Measurements from ENCODE around the gene CPEB4. TPM values are rescaled to one million over a fixed set of nuclear protein-coding genes. Genes with fewer than 3 reads are reported as not detected.

CPEB4 gene
- total RNA-seq, 2 donors from 2014 or later, result 9.4 to 11.3 TPM

GRCh38 chr5:174011441-174011840 lies 123.3 kb downstream of the CPEB4 start:
- Mint-ChIP-seq H3K27ac (no peak overlapping the region), H3K4me3 (no peak overlapping the region), H3K9me3 (peaks cover 8% of the 10 kb centered on the region), H3K27me3 (ENCODE audit: insufficient read depth) (no peaks in the 10 kb centered on the region), H3K36me3 (ENCODE audit: low read depth) (no peaks in the 10 kb centered on the region), H3K4me1 (no peaks in the 10 kb centered on the region)
- no peak overlapping the region for H3K9ac ChIP-seq (ENCODE audit: extremely low read depth, low read length, poor library complexity, severe bottlenecking)
- no peak overlapping the region for H3K27ac ChIP-seq (ENCODE audit: low read depth, low read length)
- no peaks in the 10 kb centered on the region for H3K4me1 ChIP-seq (ENCODE audit: control insufficient read depth, insufficient read depth, low read length)
- no peak for TF ChIP-seq CTCF (conservative IDR thresholded peaks at IDR 0.05)
- no peaks in the 10 kb centered on the region for H3K9me3 ChIP-seq (ENCODE audit: control insufficient read depth, low read length)
- H3K36me3 ChIP-seq (ENCODE audit: control insufficient read depth, insufficient read depth, low read length), result no peaks in the 10 kb centered on the region
- no peak for DNase-seq
- H3K4me3 ChIP-seq (ENCODE audit: low read length), result no peak overlapping the region
- H3K27me3 ChIP-seq (ENCODE audit: control insufficient read depth, insufficient read depth, low read length, poor library complexity, severe bottlenecking), result no peaks in the 10 kb centered on the region
- WGBS, 2 experiments (ENCODE audit: insufficient coverage in 1 of 2, insufficient read length in 1 of 2), result 80 to 91% methylated on average over 1 to 3 of the region's 3 CpGs

Other genes with a start within 250 kb of the CPEB4 start
- gene C5orf47, start 100.8 kb downstream of the CPEB4 start, total RNA-seq, result not detected
- not detected for gene NSG2, start 157.4 kb downstream of the CPEB4 start, total RNA-seq

All from endodermal cell (in vitro differentiated cells).